Neural cell (in vitro differentiated cells): ENCODE results near the gene DEAF1.
"Not testable (repeated sequence)": the region's sequence is repeated elsewhere in the genome, so short reads cannot be mapped to it uniquely, and the experiment has no call there.

Source experiments
- CTCF ChIP-seq: fragments of 450-650 bp; IDR thresholded peaks from 2 replicates; pipeline ENCODE4 v1.5.1; 2014; ENCODE audit warnings: antibody characterized with exemption, mild to moderate bottlenecking, moderate library complexity; ENCODE audit not compliant: poor library complexity, severe bottlenecking
- EP300 ChIP-seq: fragments of 450-650 bp; conservative IDR thresholded peaks from 2 replicates; pipeline ENCODE4 v1.6.1; 2014; ENCODE audit warnings: antibody characterized with exemption, mild to moderate bottlenecking, moderate library complexity; ENCODE audit not compliant: poor library complexity, severe bottlenecking
- EZH2 ChIP-seq: fragments of 200-600, 300-800 bp; shearing (Covaris generic), sonication (generic); IDR thresholded peaks from 2 replicates; pipeline ENCODE4 v1.6.1; 2014; ENCODE audit warnings: antibody characterized with exemption, low read length, borderline replicate concordance, mild to moderate bottlenecking; ENCODE audit not compliant: insufficient read depth, poor library complexity, severe bottlenecking
- MXI1 ChIP-seq: fragments of 450-650 bp; conservative IDR thresholded peaks from 2 replicates; pipeline ENCODE4 v1.6.1; 2014; ENCODE audit warnings: antibody characterized with exemption, mild to moderate bottlenecking; ENCODE audit not compliant: poor library complexity, severe bottlenecking
- POLR2AphosphoS5 ChIP-seq: IDR thresholded peaks from 2 replicates; pipeline ENCODE4 v1.6.1; 2012
- RAD21 ChIP-seq: fragments of 450-650 bp; conservative IDR thresholded peaks from 2 replicates; pipeline ENCODE4 v1.6.1; 2014; ENCODE audit warnings: antibody characterized with exemption, mild to moderate bottlenecking, moderate library complexity
- REST ChIP-seq: IDR thresholded peaks from 2 replicates; pipeline ENCODE4 v1.6.1; 2012; ENCODE audit warnings: borderline replicate concordance
- SMC3 ChIP-seq: fragments of 450-650 bp; conservative IDR thresholded peaks from 2 replicates; pipeline ENCODE4 v1.6.1; 2014; ENCODE audit warnings: antibody characterized with exemption, mild to moderate bottlenecking, moderate library complexity; ENCODE audit not compliant: poor library complexity
- TAF1 ChIP-seq: IDR thresholded peaks from 2 replicates; pipeline ENCODE4 v1.6.1; 2012; ENCODE audit warnings: low read depth

- TF ChIP-seq CTCF, POLR2AphosphoS5, EP300, EZH2, REST, TAF1, RAD21, MXI1, SMC3: not testable (repeated sequence)
Observed at GRCh38 chr11:647672-648158, 47.3 kb downstream of the DEAF1 start.
